ENCODE data around the gene SRP68.

Gene SRP68

GRCh38 chr17:76018801-76019200 is 53.5 kb downstream of the SRP68 start:
- DNase-seq (ENCODE audit: low spot score) (no peak), FAIRE-seq (no peak)

- DNase-seq (ENCODE audit: low spot score) (no peak), FAIRE-seq (peak; percentile 32)
These were observed 54.0 kb downstream of the SRP68 start for GRCh38 chr17:76018340-76018680.

DNA sequence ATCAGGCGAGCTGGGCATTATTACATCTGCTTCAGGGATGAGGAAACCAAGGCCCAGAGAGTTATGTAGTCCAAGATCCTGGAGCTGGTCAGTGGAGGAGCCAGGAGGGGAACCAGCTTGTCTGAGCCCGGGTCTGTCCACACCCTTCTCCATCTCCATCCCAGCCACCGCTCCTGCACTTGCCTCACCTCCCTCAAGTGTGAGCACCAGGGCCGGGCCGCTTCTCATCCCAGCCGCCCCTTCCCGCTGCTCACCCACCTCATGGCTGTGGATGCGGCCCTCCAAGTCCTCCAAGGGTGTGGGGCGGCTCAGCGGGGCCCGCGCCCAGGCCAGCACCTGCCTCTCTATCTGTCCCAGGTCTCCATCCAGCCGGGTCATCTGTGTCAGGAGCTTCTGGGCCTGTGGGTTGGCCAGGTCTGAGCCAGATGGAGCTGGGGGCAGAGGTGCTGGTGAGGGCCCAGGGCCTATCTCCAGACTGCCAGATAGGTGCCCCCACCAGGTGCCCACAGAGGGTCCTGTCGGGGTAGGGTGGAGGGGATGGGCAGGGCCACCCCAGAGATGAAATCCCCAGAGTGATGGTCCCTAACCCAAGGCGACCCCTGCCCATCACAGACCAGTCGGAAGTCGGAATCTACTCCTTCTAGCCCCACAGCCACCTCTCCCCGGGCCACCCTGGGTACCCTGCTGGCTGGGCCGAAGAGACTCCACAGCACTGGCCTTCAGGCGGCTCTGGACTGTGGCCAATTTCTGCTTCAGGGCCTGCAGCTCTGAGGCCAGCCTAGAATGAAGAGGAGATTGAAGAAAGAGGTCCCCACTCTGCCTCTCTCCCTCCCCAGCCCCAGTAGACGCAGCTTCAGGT is 54.6 kb downstream of the SRP68 start:
- no peak for DNase-seq (ENCODE audit: low spot score)
- FAIRE-seq: no peak

DNA sequence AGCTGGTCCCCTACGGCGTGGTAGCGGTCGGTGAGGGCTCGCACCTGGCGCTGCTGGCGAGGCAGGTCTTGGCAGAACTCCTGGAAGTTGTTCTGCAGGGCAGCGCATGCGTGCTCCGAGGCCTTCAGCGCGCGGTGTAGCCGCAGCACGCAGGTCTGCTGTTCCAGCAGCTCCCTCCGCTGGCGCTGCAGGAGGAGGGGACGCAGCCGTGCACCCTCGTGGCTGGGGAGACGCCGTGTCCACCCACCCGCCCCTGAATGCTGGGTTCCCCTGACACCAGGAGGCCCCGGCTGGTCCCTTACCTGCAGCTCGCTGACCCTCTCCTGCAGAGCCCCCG is 57.4 kb downstream of the SRP68 start:
- FAIRE-seq: no peak

DNA sequence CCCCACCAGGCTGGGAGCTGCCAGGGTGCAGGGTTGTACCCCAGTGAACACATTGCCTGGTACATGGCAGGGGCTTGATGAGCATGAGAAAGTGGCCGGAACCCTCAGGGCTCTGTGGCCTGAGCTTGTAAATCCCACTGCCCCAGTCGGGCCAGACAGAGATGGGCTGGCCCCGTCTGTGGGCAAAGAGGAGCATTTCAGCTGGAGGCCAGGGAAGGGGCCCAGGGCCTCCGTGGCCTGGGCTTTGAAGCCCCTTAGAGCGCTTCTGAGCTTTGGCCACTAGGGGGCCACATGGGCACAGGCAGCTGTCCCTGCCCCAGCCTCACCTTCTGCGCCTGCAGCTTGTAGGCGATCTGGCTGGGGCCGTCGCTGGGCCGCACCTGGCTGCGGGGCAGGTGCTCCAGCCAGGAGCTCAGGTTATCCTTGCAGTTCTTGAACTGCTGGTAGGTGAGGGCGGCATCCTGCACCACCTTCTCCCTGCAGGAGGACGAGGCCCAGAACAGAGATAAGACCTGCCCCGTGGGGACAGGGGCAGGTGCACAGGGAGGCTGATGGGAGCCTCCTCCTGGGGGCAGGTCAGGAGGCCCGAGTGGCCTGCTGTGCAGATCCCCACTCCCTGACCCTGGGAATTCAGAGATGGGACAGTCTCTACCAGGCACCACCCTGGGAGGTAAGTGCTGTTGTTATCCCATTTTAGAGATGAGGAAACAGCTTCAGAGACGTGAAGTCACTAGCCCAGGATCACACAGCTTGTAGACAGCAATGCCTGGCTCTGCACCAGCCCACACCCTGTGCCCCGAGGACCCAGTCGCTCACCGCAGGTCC is 58.0 kb downstream of the SRP68 start:
- FAIRE-seq (peak; percentile 94), DNase-seq (ENCODE audit: low spot score) (peak; percentile 93)

More for the DNA sequence above, 57.4 kb downstream of the SRP68 start:
- no peak for DNase-seq (ENCODE audit: low spot score)

DNA sequence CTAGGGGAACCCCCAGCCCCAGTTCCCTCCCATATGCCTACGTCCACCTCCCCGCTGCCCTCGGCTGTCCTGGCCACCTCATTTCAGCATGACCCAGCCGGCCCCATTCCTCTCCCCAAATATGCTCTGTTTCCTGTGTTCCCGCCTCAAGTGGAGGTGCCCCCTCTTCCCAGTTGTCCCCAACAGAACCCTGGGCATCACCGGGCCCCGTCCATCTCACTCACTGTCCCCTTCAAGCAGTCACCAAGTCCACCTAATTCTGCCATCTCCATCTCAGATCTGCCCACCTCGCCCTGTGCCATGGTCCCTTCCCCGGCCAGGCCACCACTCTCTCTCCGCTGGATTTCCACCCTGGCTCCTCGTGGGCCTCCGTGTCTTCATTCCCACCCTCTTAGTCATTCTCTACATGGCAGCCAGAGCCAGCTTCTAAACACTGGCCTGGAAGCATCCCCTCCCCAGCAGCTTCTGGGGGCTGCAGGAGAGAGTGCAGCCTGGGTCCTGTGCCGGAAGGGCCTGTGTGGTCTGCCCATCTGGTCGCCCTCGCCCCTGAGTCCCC is 58.9 kb downstream of the SRP68 start:
- peak; percentile 44 for FAIRE-seq
- no peak for DNase-seq (ENCODE audit: low spot score)

DNA sequence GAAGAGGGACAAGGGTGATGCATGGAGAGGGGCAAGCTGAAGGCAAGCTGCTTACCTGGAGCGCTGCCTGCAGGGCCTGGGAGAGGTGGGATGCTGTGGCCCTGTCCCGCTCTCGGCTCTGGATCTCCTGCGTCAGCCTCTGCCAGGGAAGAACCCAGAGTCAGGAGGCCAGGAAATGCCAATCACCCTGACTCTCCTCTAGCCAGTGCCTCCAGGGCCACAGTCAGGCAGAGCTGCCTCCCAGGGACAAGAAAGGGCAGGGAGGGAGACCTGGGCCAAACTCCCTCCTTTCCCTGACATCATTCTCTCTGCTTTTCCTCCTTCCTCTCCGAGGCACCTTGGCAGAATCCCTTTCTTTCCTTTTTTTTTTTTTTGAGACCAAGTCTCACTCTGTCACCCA is 60.4 kb downstream of the SRP68 start:
- FAIRE-seq (no peak), DNase-seq (ENCODE audit: low spot score) (no peak)

- FAIRE-seq (no peak), DNase-seq (ENCODE audit: low spot score) (no peak)
These were observed 62.2 kb downstream of the SRP68 start for GRCh38 chr17:76009969-76010661.

GRCh38 chr17:76009447-76009846 is 62.9 kb downstream of the SRP68 start:
- DNase-seq (ENCODE audit: low spot score) (no peak), FAIRE-seq (no peak)

DNA sequence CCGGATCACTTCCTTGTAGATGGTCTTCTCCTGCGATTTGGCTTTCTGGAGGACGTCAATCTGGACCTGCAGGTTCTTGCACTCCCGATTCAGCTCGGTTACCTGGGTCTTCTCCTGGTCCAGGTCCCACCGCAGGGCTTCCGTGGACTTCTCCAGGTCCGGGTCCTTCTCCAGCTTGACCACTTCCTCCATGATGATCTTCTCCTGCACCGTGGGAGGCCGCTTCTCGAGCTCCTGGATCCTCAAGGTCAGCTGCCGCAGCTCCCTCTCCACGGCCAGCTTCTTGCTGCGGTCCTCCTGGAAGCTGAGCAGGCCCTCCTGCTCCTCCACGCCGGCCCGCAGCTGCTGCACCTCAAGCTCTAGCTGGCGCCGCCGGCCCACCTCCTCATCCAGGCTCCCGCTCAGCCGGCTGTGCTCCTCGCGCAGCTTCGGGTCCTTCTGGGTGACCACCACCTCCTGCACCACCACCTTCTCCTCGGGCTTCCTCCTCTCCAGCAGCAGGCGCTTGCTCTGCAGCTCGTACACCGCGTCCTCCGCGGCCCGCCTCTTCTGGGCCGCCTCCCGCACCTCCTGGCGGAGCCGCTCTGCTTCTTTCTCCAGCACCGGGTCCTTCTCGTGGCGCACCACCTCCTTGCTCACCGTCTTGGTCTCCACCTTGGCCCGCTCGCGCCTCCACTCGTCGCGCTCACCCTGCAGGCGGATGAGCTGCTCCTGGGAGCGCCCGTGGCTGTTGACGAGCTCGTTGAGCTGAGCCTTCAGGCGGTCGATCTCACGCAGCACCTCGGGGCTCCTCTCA is 63.5 kb downstream of the SRP68 start:
- FAIRE-seq (no peak), DNase-seq (ENCODE audit: low spot score) (no peak)

DNA sequence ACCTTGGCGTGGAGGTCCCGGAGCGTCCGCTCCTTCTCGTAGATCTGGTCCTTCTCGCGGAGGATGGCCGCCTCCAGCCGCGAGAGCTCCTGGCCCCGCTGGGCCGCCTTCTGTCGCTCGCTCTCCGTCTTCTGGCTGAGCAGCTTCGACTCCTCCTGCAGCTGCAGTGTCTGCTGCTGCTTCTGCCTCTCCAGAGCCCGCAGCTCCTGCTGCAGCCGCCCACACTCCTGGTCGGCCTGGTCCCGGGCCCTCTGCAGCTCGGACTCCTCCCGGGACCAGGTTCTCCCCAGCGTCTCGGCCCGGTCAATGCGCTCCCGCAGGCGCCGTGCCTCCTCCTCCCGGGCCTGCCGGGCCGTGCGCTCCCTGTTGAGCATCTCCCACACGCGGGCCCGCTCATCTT is 64.1 kb downstream of the SRP68 start:
- DNase-seq (ENCODE audit: low spot score) (no peak), FAIRE-seq (no peak)

GRCh38 chr17:76007850-76008165 is 64.5 kb downstream of the SRP68 start:
- FAIRE-seq: no peak
- DNase-seq (ENCODE audit: low spot score): no peak

DNA sequence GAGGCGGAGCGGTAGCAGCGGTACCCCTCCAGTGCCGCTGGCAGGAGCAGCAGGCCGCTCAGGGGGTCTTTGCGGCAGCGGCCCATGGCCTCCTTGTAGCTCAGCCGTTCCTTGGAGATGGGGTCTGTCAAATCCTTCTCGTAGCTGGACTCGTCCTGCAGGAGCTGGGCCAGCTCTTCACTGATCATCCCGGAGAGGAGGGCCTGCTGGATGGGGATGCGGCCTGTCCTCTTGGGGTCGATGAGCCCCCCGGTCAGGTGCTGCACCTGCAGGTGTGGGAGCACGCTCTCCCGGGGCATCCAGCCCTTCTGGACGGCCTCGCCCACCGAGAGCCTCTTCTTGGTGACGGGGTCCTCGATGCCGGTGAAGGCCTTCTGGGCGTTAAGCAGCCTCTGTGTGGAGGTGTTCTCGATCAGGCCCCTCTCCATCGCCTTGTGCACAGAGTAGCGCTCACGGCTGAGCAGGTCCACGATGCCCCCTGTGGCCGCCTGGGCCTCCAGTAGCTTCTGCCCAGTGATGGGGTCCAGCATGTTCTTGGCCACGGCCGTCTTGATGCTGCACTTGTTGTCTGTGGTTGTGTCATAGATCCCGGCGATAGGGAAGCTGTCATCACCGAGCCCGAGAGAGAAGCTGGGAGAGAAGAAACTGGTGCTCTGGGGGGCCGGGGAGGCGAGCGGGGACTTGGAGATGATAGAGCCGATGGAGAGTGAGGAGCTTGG is 65.0 kb downstream of the SRP68 start:
- peak; percentile 50 for FAIRE-seq
- no peak for DNase-seq (ENCODE audit: low spot score)

- FAIRE-seq: peak; percentile 69
- peak; percentile 80 for DNase-seq (ENCODE audit: low spot score)
These were observed 66.8 kb downstream of the SRP68 start for GRCh38 chr17:76005263-76006149.

- FAIRE-seq (no peak), DNase-seq (ENCODE audit: low spot score) (no peak)
These were observed 67.5 kb downstream of the SRP68 start for GRCh38 chr17:76004750-76005262.

- FAIRE-seq (no peak), DNase-seq (ENCODE audit: low spot score) (no peak)
These were observed 68.4 kb downstream of the SRP68 start for GRCh38 chr17:76003915-76004314.

DNA sequence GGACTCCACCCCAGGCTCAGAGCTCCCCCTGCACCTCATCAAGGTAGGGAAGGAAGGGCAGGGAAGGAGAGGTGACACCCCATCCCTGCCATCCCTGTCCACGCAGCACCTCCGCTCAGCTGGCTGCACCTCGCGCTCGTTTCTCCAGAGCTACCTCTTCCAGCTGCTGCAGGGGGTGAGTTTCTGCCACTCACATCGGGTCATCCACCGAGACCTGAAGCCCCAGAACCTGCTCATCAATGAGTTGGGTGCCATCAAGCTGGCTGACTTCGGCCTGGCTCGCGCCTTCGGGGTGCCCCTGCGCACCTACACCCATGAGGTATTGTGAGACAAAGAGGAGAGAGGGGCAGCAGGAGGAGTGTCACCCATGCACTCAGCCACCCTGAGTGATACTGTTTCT is 70.2 kb downstream of the SRP68 start:
- no peak for DNase-seq (ENCODE audit: low spot score)
- no peak for FAIRE-seq

DNA sequence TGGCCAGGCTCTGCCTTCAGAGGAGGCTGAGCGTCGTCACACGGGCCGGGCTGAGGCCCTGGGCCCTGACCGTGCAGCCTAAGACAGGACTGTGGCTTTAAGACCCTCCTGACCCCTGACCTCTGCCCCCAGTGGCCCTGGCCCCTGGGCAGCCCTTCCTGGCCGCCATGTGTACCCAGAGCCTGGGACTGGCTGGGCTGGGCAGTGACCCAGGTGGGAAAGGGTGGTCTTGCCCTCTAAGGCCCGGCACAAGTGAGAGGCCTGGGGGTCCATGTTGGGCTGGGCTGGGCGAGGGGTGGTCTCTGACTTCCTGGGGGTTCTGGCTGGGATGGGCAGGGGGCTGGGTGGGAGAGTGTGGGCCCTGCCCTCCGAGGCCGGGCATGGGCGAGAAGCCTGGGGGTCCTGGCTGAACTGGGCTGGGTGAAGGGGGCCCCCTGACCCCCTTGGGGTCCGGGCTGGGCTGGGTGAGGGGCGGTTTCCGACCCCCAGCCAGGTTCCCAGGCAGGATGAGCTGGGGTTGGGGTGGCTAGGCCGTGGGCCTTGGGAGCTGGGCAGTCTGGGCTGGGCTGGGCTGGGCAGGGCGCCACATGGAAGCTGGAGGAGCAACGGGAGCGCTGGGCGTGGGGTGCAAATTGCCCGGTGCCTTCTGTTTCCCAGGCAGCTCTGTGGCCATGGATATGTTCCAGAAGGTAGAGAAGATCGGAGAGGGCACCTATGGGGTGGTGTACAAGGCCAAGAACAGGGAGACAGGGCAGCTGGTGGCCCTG is 71.4 kb downstream of the SRP68 start, which contains the start of gene CDK3:
CDK3 (plus strand) TSS at position 101 of the 767 bp plus-strand sequence; CDS start at position 672, 571 bp downstream.
- DNase-seq (ENCODE audit: low spot score): no peak
- FAIRE-seq: no peak

Measured in urothelium cell line (cell line).